Measurements from ENCODE around the gene PGK1. TPM values are rescaled to one million over a fixed set of nuclear protein-coding genes. Genes with fewer than 3 reads are reported as not detected.

Gene PGK1
- total and polyA plus RNA-seq, 2 donors (not counting 1 experiment from before 2014, with no cell fraction given): 141 to 636 TPM

- TF ChIP-seq EZH2 (IDR thresholded peaks at IDR 0.05; ENCODE audit: low read length, missing control alignments) (no peak), CTCF (conservative IDR thresholded peaks at IDR 0.05 in 1 of 2, IDR thresholded peaks at IDR 0.05 in 1 of 2; ENCODE audit: low read depth in 1 of 2, low read length in 2 of 2) (no peak)
- H3K27me3 ChIP-seq (ENCODE audit: control insufficient read depth, insufficient read depth, low read length): no peaks in the 10 kb centered on the region
- H3K79me2 ChIP-seq (ENCODE audit: control insufficient read depth, insufficient read depth, low read length): no peaks in the 10 kb centered on the region
- H2AFZ ChIP-seq (ENCODE audit: low read length): no peak overlapping the region
- H3K36me3 ChIP-seq (ENCODE audit: control insufficient read depth, insufficient read depth, low read length): no peaks in the 10 kb centered on the region
- no peak overlapping the region for H3K27ac ChIP-seq (ENCODE audit: insufficient read depth, low read length)
- no peaks in the 10 kb centered on the region for H3K9me3 ChIP-seq (ENCODE audit: control insufficient read depth, insufficient read depth, low read depth, low read length)
- no peak overlapping the region for H3K4me3 ChIP-seq (replicated peaks in 1 of 4; ENCODE audit: control extremely low read depth in 1 of 4, insufficient read depth in 1 of 4, low read depth in 3 of 4, low read length in 4 of 4)
- H3K4me2 ChIP-seq (ENCODE audit: extremely low read depth, insufficient read depth, low read length): no peak overlapping the region
- no peaks in the 10 kb centered on the region for H3K4me1 ChIP-seq (ENCODE audit: control insufficient read depth, extremely low read depth, insufficient read depth, low read length)
- H3K9ac ChIP-seq (ENCODE audit: insufficient read depth, low read length): no peak overlapping the region
- H4K20me1 ChIP-seq (ENCODE audit: control insufficient read depth, extremely low read depth, insufficient read depth, low read length): no peaks in the 10 kb centered on the region
- DNase-seq (ENCODE audit: low read depth in 2 of 2): no peak
These were observed 64.0 kb downstream of the PGK1 start for GRCh38 chrX:78168065-78168464.

Other genes starting within 250 kb of the PGK1 start
- gene MAGT1, start 208.8 kb upstream of the PGK1 start, total RNA-seq: 156 and 211 TPM in 2 replicates
- 86.2 and 102 TPM in 2 replicates for gene MAGT1, start 208.8 kb upstream of the PGK1 start, polyA plus RNA-seq
- 291 and 302 TPM in 2 replicates for gene COX7B, start 204.8 kb upstream of the PGK1 start, total RNA-seq
- gene COX7B, start 204.8 kb upstream of the PGK1 start, polyA plus RNA-seq: 652 and 660 TPM in 2 replicates
- 13.6 and 18.3 TPM in 2 replicates for gene ATP7A, start 193.6 kb upstream of the PGK1 start, total RNA-seq
- gene ATP7A, start 193.6 kb upstream of the PGK1 start, polyA plus RNA-seq: 11.6 and 12.2 TPM in 2 replicates
- gene PGAM4, start 134.6 kb upstream of the PGK1 start, total RNA-seq: not detected in 2 replicates
- gene PGAM4, start 134.6 kb upstream of the PGK1 start, polyA plus RNA-seq: 0.39 and 0.47 TPM in 2 replicates
- gene TAF9B, start 35.4 kb downstream of the PGK1 start, total RNA-seq: 21.1 and 29.1 TPM in 2 replicates
- 31.7 and 71.2 TPM in 2 replicates for gene TAF9B, start 35.4 kb downstream of the PGK1 start, polyA plus RNA-seq
- gene CYSLTR1, start 223.4 kb downstream of the PGK1 start, total RNA-seq: 0.26 and 0.50 TPM in 2 replicates
- 0.02 and 0.07 TPM in 2 replicates for gene CYSLTR1, start 223.4 kb downstream of the PGK1 start, polyA plus RNA-seq

Data from fibroblast of lung (primary cell).